Retinal pigment epithelial cell (primary cell): ENCODE results near the gene GPR63.

Experiments
- DNase-seq: peaks from one replicate; pipeline ENCODE4 v3.0.0-alpha.2; 2010; ENCODE audit warnings: low read depth
- H3K4me3 ChIP-seq: 2 replicates; pipeline ENCODE4 v1.5.1; 2011; ENCODE audit warnings: mild to moderate bottlenecking, low read length, control low read depth, moderate library complexity
- TF ChIP-seq, protein P1 (sequence below): conservative IDR thresholded peaks from 2 replicates; pipeline ENCODE4 v1.5.1; 2011; ENCODE audit warnings: low read depth, low read length, control low read depth, inconsistent platforms

The GPR63 gene

DNA sequence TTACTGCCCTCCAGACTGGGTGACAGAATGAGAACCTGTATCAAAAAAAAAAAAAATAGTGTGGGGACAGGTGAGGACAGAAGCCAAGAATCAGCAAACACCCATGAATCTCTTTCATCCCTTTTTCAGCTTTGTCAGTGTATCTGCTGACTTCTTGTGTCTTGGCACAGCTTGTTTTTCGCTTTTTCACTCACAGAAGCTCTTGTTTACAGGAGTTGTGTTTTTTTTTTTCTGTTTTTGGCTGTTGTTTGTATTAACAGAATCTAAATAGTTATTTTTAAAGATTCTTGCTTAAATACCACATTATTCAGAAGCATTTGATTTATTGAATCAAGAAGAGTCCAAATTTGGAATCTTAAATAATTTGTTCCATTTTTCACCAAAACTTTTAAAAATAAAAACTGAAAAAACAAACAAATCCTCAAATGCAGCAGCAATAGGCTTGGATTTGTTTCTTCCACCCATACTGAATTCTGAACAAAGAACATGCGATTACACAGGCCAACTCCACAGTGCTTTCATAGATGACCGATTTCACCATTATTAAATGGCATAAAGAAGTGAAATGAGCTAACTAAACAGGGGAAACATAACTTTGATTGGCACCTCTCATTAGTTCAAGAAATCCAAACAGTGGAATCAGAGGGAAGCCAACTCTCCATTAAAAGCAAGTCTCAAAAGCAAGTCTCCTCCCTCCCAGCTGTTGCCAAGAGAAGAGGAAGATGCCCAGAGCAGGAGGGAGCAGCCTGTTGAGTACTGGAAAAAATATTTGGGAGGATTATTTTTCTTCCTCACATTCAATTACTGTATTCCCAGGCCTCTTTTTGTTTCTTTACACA lies 27.2 kb upstream of the GPR63 start:
- no peak for DNase-seq
- no peak overlapping the region for H3K4me3 ChIP-seq
- TF ChIP-seq, protein P1, sequence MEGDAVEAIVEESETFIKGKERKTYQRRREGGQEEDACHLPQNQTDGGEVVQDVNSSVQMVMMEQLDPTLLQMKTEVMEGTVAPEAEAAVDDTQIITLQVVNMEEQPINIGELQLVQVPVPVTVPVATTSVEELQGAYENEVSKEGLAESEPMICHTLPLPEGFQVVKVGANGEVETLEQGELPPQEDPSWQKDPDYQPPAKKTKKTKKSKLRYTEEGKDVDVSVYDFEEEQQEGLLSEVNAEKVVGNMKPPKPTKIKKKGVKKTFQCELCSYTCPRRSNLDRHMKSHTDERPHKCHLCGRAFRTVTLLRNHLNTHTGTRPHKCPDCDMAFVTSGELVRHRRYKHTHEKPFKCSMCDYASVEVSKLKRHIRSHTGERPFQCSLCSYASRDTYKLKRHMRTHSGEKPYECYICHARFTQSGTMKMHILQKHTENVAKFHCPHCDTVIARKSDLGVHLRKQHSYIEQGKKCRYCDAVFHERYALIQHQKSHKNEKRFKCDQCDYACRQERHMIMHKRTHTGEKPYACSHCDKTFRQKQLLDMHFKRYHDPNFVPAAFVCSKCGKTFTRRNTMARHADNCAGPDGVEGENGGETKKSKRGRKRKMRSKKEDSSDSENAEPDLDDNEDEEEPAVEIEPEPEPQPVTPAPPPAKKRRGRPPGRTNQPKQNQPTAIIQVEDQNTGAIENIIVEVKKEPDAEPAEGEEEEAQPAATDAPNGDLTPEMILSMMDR: no peak

DNA sequence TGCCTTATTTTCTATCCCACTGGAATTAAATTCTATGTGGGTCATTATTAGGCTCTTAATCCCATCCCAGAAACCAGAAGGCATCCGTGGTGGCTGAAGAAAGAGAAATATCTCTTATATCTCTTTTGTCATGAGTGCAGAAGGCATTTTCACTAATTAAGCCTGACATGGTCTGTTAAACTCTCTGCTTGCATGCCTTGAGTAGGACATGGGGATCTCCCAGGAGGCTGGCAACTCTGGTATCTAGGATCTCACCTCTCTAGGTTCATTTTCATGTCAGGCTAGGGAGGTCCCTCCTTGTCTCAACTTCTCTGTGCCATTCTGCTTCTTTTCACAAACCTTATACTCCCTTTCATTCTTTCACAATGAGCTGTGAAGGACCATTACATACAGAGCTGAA lies 25.3 kb upstream of the GPR63 start:
- TF ChIP-seq, protein P1: no peak

GRCh38 chr6:96861588-96861987 lies 24.3 kb upstream of the GPR63 start:
- TF ChIP-seq, protein P1: no peak
- DNase-seq: no peak

More for the DNA sequence above, 25.3 kb upstream of the GPR63 start:
- DNase-seq: no peak
- no peak overlapping the region for H3K4me3 ChIP-seq

DNA sequence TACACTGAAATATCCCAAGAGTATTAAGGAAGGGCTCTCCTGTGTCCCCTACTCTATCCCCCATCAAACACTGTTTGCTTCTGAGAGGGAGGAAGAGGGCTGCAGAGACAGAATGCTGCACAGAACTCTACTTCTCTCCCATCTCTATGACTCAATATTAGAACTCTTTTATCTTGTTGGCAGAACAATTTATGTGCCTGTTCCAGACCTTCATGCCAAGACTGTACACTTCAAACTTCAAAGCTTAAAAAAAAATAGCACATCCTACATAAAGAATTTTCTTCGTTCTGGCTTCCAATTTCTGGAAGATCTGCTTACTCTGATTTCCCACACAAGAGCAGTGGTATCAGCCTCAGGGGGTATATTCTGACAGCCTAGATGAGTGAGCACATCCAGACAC lies 19.6 kb upstream of the GPR63 start:
- TF ChIP-seq, protein P1: no peak
- no peak for DNase-seq
- no peak overlapping the region for H3K4me3 ChIP-seq

More at GRCh38 chr6:96861588-96861987, 24.3 kb upstream of the GPR63 start:
- H3K4me3 ChIP-seq: no peak overlapping the region

DNA sequence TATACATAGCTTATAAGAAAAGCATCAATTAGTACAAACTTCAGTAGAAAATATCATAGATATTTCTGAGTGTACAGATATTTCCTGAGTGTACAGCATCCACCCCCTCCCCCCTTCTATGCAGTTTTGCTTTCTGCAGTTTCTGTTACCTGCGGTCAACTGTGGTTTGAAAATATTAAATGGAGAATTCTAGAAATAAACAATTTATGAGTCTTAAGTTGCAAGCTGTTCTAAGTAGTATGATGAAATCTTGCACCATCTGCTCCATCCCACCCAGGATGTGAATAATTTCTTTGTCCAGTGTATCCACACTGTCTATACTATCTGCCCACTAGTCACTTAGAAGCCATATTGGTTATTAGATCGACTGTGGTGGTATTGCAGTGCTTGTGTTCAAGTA lies 15.8 kb upstream of the GPR63 start:
- TF ChIP-seq, protein P1: no peak
- no peak for DNase-seq
- no peak overlapping the region for H3K4me3 ChIP-seq

- H3K4me3 ChIP-seq: no peak overlapping the region
- DNase-seq: no peak
- TF ChIP-seq, protein P1: no peak
These were observed 15.3 kb upstream of the GPR63 start for GRCh38 chr6:96852605-96853004.

DNA sequence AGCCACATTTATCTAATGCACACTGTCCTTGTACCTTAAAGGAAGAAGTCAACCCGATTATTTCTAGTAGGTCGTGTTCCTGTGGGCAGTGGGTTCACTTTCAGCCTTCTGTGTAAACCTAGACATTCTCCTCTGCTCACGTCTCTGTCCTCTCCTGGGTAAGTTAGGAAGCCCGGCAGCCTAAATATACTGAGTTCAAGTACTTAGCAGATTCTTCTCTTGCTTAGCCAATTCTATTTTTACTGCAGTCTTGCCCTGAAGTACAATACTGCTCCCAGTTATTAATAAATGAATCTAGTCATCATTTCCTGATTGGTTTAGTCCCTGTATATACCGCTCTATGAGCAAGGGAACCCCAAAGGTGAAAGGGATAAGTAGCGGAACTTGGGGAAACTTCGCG lies 14.6 kb upstream of the GPR63 start:
- DNase-seq: no peak
- TF ChIP-seq, protein P1: no peak

More for the DNA sequence above, 14.6 kb upstream of the GPR63 start:
- H3K4me3 ChIP-seq: no peak overlapping the region
